Astrocyte (in vitro differentiated cells and primary cell): ENCODE measurements around the gene LMTK3. TPM values are rescaled to one million over a fixed set of nuclear protein-coding genes. Genes with fewer than 3 reads are reported as not detected.

Source experiments
- DNase-seq: peaks from one replicate; pipeline ENCODE4 v3.0.0-alpha.2; 2010; ENCODE audit warnings: low read depth
- FAIRE-seq: peaks from 2 replicates; lab custom pipeline; 2011; peaks lifted over from hg19 to GRCh38; lab: Jason Lieb, UNC
- H2AFZ ChIP-seq: 2 replicates; pipeline ENCODE4 v1.6.0; 2012; ENCODE audit warnings: low read depth, low read length, inconsistent platforms
- H3K27ac ChIP-seq: 2 replicates; pipeline ENCODE4 v1.5.1; 2011; ENCODE audit warnings: low read depth, low read length, inconsistent platforms
- H3K27me3 ChIP-seq: 2 replicates; pipeline ENCODE4 v1.6.0; 2011; ENCODE audit warnings: low read length, inconsistent platforms; ENCODE audit not compliant: insufficient read depth
- H3K36me3 ChIP-seq: 2 replicates; pipeline ENCODE4 v1.5.1; 2011; ENCODE audit warnings: low read length, inconsistent platforms; ENCODE audit not compliant: insufficient read depth
- H3K4me1 ChIP-seq: 2 replicates; pipeline ENCODE4 v1.5.1; 2011; ENCODE audit warnings: low read length, inconsistent platforms; ENCODE audit not compliant: insufficient read depth
- H3K4me2 ChIP-seq: 2 replicates; pipeline ENCODE4 v1.6.0; 2012; ENCODE audit warnings: low read length, inconsistent platforms
- H3K4me3 ChIP-seq: 2 replicates; pipeline ENCODE4 v1.5.1; 2011; ENCODE audit warnings: low read depth, mild to moderate bottlenecking, low read length, inconsistent platforms; ENCODE audit not compliant: insufficient read depth
- H3K79me2 ChIP-seq: 2 replicates; pipeline ENCODE4 v1.6.0; 2012; ENCODE audit warnings: mild to moderate bottlenecking, low read length, inconsistent platforms; ENCODE audit not compliant: insufficient read depth
- H3K9ac ChIP-seq: 2 replicates; pipeline ENCODE4 v1.6.0; 2012; ENCODE audit warnings: mild to moderate bottlenecking, low read length, inconsistent platforms
- H3K9me3 ChIP-seq: 2 replicates; pipeline ENCODE4 v1.5.1; 2012; ENCODE audit warnings: low read depth, mild to moderate bottlenecking, low read length, inconsistent platforms; ENCODE audit not compliant: insufficient read depth
- H4K20me1 ChIP-seq: 2 replicates; pipeline ENCODE4 v1.6.0; 2012; ENCODE audit warnings: low read length, inconsistent platforms; ENCODE audit not compliant: insufficient read depth
- H3K27ac Mint-ChIP-seq: one replicate; pipeline ENCODE4 v1.8.0; 2021; ENCODE audit warnings: mild to moderate bottlenecking, mixed read lengths; ENCODE audit not compliant: unreplicated experiment
- H3K27me3 Mint-ChIP-seq: one replicate; pipeline ENCODE4 v1.8.0; 2021; ENCODE audit warnings: low read depth, mixed read lengths; ENCODE audit not compliant: unreplicated experiment
- H3K36me3 Mint-ChIP-seq: one replicate; pipeline ENCODE4 v1.8.0; 2021; ENCODE audit warnings: low read depth, mixed read lengths; ENCODE audit not compliant: unreplicated experiment
- H3K4me1 Mint-ChIP-seq: one replicate; pipeline ENCODE4 v1.8.0; 2021; ENCODE audit warnings: low read depth, mixed read lengths; ENCODE audit not compliant: unreplicated experiment
- H3K4me3 Mint-ChIP-seq: one replicate; pipeline ENCODE4 v1.8.0; 2021; ENCODE audit warnings: mild to moderate bottlenecking, moderate library complexity, mixed read lengths; ENCODE audit not compliant: unreplicated experiment
- H3K9me3 Mint-ChIP-seq: one replicate; pipeline ENCODE4 v1.8.0; 2021; ENCODE audit warnings: mild to moderate bottlenecking, mixed read lengths; ENCODE audit not compliant: unreplicated experiment
- EZH2 ChIP-seq: IDR thresholded peaks from 2 replicates; pipeline ENCODE4 v1.6.1; 2012; ENCODE audit warnings: mild to moderate bottlenecking, low read length, inconsistent platforms; ENCODE audit not compliant: insufficient read depth
- total RNA-seq: library from RNA; stranded (reverse); gene quantifications from 2 replicates; pipeline ENCODE4 v1.2.1, GENCODE V29; 2021
- TF ChIP-seq, protein P1 (sequence below): IDR thresholded peaks from 2 replicates; pipeline ENCODE4 v1.5.1; 2011; ENCODE audit warnings: low read depth, mild to moderate bottlenecking, inconsistent platforms, low read length, moderate library complexity; ENCODE audit not compliant: insufficient read depth

LMTK3 gene
- total RNA-seq, 1 donor from 2014 or later, result 6.2 TPM

DNA sequence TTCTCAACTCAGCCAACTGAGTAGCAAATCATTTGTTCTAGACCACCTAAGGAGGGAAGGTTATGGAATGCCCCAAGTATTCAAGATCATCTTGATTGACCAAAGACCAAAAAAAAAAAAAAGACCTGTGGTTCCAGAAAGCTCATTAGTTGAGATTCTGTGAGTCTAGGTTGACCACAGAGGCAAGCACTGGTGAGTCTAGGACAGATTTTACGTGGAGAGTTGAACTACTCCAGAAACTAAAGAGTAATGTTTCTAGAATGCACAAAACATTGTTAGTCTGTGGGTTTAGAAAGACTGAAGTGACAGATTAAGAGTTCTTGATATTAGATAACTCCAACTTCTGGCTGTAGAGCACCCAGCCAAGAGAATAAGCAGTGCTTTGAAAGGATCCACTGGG lies 46.4 kb downstream of the LMTK3 start:
- no peak for TF ChIP-seq EZH2
- TF ChIP-seq, protein P1, sequence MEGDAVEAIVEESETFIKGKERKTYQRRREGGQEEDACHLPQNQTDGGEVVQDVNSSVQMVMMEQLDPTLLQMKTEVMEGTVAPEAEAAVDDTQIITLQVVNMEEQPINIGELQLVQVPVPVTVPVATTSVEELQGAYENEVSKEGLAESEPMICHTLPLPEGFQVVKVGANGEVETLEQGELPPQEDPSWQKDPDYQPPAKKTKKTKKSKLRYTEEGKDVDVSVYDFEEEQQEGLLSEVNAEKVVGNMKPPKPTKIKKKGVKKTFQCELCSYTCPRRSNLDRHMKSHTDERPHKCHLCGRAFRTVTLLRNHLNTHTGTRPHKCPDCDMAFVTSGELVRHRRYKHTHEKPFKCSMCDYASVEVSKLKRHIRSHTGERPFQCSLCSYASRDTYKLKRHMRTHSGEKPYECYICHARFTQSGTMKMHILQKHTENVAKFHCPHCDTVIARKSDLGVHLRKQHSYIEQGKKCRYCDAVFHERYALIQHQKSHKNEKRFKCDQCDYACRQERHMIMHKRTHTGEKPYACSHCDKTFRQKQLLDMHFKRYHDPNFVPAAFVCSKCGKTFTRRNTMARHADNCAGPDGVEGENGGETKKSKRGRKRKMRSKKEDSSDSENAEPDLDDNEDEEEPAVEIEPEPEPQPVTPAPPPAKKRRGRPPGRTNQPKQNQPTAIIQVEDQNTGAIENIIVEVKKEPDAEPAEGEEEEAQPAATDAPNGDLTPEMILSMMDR, result no peak
- H3K79me2 ChIP-seq, result peaks cover 6% of the 10 kb centered on the region
- DNase-seq, result no peak
- FAIRE-seq, result no peak
- H3K36me3 Mint-ChIP-seq, result peaks cover 11% of the 10 kb centered on the region
- no peak overlapping the region for H3K9ac ChIP-seq
- H3K27me3 ChIP-seq, result no peaks in the 10 kb centered on the region
- H3K4me3 ChIP-seq, result no peak overlapping the region
- no peak overlapping the region for H3K4me3 Mint-ChIP-seq
- H3K27ac Mint-ChIP-seq, result no peak overlapping the region
- H3K4me1 ChIP-seq, result peaks cover 18% of the 10 kb centered on the region
- no peak overlapping the region for H3K27ac ChIP-seq
- peaks cover 6% of the 10 kb centered on the region for H4K20me1 ChIP-seq
- peaks cover 6% of the 10 kb centered on the region for H3K4me1 Mint-ChIP-seq
- no peaks in the 10 kb centered on the region for H3K36me3 ChIP-seq
- H3K9me3 Mint-ChIP-seq, result peaks cover 5% of the 10 kb centered on the region
- H2AFZ ChIP-seq, result no peak overlapping the region
- H3K27me3 Mint-ChIP-seq, result no peaks in the 10 kb centered on the region
- no peak overlapping the region for H3K4me2 ChIP-seq
- no peaks in the 10 kb centered on the region for H3K9me3 ChIP-seq

DNA sequence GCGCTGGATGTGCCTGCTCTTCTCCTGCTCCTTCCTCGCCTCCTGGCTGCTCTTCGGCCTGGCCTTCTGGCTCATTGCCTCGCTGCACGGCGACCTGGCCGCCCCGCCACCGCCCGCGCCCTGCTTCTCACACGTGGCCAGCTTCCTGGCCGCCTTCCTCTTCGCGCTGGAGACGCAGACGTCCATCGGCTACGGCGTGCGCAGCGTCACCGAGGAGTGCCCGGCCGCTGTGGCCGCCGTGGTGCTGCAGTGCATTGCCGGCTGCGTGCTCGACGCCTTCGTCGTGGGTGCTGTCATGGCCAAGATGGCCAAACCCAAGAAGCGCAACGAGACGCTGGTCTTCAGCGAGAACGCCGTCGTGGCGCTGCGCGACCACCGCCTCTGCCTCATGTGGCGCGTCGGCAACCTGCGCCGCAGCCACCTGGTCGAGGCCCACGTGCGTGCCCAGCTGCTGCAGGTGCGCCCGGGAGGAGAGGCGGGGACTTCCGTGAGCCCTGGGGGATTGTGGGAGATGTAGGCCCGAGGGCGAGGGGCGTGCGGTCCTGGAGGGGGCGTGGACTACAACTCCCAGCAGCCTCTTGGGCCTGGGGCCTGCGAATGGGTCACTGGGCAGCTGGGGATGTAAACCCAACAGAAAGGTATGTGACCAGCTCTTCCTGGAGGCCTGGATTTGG lies 49.5 kb downstream of the LMTK3 start:
- no peak overlapping the region for H3K4me2 ChIP-seq
- H3K36me3 ChIP-seq, result peaks cover 6% of the 10 kb centered on the region
- peaks cover 8% of the 10 kb centered on the region for H3K36me3 Mint-ChIP-seq
- H3K27ac ChIP-seq, result no peak overlapping the region
- no peaks in the 10 kb centered on the region for H3K27me3 Mint-ChIP-seq
- no peaks in the 10 kb centered on the region for H3K79me2 ChIP-seq
- H3K4me3 Mint-ChIP-seq, result no peak overlapping the region
- FAIRE-seq (no peak), DNase-seq (no peak)
- peaks cover 2% of the 10 kb centered on the region for H3K4me1 Mint-ChIP-seq
- no peaks in the 10 kb centered on the region for H3K9me3 ChIP-seq
- H3K9ac ChIP-seq, result no peak overlapping the region
- no peak overlapping the region for H3K4me3 ChIP-seq
- peaks cover 9% of the 10 kb centered on the region for H4K20me1 ChIP-seq
- no peak overlapping the region for H3K27ac Mint-ChIP-seq
- TF ChIP-seq, protein P1, result no peak
- TF ChIP-seq EZH2, result no peak
- H2AFZ ChIP-seq, result no peak overlapping the region
- peaks cover 2% of the 10 kb centered on the region for H3K9me3 Mint-ChIP-seq
- peaks cover 8% of the 10 kb centered on the region for H3K4me1 ChIP-seq
- H3K27me3 ChIP-seq, result no peaks in the 10 kb centered on the region

DNA sequence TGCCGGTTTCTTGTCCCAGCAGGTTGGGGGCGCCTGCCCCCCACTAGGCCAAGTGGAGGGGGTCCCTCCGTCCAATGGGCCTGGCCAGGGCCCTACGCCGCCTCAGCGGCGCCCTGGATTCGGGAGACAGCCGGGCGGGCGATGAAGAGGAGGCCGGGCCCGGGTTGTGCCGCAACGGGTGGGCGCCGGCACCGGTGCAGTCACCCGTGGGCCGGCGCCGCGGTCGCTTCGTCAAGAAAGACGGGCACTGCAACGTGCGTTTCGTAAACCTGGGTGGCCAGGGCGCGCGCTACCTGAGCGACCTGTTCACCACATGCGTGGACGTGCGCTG lies 50.0 kb downstream of the LMTK3 start:
- Histone ChIP-seq H3K79me2 (no peaks in the 10 kb centered on the region), H3K4me2 (no peak overlapping the region), H3K27me3 (no peaks in the 10 kb centered on the region), H3K4me1 (peaks cover 4% of the 10 kb centered on the region), H3K27ac (no peak overlapping the region), H3K9ac (no peak overlapping the region), H3K9me3 (no peaks in the 10 kb centered on the region), H4K20me1 (peaks cover 12% of the 10 kb centered on the region), H3K4me3 (no peak overlapping the region), H3K36me3 (peaks cover 6% of the 10 kb centered on the region), H2AFZ (no peak overlapping the region)
- Mint-ChIP-seq H3K9me3 (peaks cover 2% of the 10 kb centered on the region), H3K36me3 (peaks cover 8% of the 10 kb centered on the region), H3K4me3 (no peak overlapping the region), H3K27ac (no peak overlapping the region), H3K27me3 (no peaks in the 10 kb centered on the region), H3K4me1 (peaks cover under 1% of the 10 kb centered on the region)
- FAIRE-seq (no peak), DNase-seq (no peak)
- TF ChIP-seq, protein P1, result no peak
- no peak for TF ChIP-seq EZH2
